ENCODE data around the gene RASSF7.

Gene RASSF7

DNA sequence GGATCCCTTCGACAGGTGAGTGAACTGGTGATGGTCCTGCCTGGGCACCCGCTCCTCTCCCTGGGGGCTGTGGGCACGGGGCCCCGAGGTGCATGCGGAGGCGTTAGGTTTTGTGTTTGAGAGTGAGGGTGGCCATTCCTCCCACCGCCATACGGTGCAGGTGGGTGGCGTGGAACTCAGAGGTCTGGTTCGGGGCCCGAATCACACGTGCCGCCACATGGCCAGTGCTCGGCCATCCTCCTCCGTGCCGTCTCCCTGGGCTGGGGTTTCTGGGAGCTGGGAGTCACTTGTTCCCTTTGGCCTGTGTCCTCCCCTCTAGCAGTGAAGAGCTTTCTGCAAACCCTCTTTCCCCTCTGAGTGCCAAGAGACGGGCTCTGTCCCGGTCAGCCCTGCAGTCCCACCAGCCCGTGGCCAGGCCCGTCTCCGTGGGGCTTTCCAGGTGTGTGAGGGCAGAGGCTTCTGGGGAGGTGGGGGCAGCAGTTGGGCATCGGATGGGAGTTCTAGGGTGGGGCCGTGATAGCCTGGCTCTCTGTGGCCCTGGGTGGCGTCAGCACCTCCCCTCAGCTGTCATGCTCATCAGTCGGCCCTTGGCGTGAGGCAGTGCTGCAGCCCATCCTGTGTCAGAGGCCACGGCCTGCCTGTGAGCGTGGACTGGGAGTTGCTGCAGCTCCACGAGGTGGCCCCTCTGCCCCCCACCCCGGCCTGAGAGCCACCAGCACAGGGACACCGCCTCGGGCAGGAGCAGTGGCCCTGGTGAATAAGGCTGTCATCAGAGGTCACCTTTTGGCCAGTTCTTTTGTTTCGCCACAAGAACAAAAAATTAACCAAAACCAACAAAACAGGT is 44.7 kb downstream of the RASSF7 start:
- TF ChIP-seq, protein P1, sequence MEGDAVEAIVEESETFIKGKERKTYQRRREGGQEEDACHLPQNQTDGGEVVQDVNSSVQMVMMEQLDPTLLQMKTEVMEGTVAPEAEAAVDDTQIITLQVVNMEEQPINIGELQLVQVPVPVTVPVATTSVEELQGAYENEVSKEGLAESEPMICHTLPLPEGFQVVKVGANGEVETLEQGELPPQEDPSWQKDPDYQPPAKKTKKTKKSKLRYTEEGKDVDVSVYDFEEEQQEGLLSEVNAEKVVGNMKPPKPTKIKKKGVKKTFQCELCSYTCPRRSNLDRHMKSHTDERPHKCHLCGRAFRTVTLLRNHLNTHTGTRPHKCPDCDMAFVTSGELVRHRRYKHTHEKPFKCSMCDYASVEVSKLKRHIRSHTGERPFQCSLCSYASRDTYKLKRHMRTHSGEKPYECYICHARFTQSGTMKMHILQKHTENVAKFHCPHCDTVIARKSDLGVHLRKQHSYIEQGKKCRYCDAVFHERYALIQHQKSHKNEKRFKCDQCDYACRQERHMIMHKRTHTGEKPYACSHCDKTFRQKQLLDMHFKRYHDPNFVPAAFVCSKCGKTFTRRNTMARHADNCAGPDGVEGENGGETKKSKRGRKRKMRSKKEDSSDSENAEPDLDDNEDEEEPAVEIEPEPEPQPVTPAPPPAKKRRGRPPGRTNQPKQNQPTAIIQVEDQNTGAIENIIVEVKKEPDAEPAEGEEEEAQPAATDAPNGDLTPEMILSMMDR (IDR thresholded peaks at IDR 0.05; ENCODE audit: low read depth, low read length, missing control alignments): no peak
- H3K4me3 ChIP-seq (ENCODE audit: low read depth, low read length): no peak overlapping the region
- DNase-seq (ENCODE audit: low read depth): no peak

DNA sequence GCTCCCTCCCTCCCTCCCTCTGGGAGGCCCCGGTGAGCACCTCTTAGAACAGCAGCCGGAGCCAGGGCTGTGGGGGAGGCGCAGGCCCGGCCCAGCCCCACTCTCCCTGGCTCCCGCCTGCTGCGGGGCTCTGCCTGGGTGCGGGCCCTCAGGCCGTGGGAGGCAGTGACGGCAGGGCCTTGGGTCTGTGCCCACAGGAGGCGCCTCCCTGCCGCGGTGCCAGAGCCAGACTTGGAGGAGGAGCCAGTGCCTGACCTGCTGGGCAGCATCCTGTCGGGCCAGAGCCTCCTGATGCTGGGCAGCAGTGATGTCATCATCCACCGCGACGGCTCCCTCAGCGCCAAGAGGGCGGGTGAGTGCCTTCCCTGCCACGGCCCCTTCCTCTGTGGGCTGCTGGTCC is 45.5 kb downstream of the RASSF7 start:
- TF ChIP-seq, protein P1 (IDR thresholded peaks at IDR 0.05; ENCODE audit: low read depth, low read length, missing control alignments): no peak
- H3K4me3 ChIP-seq (ENCODE audit: low read depth, low read length): no peak overlapping the region
- DNase-seq (ENCODE audit: low read depth): no peak
- in situ Hi-C loops (cut with HindIII; ENCODE audit: low sequenced_read_pairs): no loop called here

More for the DNA sequence above, 44.7 kb downstream of the RASSF7 start:
- in situ Hi-C loops (cut with HindIII; ENCODE audit: low sequenced_read_pairs): no loop called here

DNA sequence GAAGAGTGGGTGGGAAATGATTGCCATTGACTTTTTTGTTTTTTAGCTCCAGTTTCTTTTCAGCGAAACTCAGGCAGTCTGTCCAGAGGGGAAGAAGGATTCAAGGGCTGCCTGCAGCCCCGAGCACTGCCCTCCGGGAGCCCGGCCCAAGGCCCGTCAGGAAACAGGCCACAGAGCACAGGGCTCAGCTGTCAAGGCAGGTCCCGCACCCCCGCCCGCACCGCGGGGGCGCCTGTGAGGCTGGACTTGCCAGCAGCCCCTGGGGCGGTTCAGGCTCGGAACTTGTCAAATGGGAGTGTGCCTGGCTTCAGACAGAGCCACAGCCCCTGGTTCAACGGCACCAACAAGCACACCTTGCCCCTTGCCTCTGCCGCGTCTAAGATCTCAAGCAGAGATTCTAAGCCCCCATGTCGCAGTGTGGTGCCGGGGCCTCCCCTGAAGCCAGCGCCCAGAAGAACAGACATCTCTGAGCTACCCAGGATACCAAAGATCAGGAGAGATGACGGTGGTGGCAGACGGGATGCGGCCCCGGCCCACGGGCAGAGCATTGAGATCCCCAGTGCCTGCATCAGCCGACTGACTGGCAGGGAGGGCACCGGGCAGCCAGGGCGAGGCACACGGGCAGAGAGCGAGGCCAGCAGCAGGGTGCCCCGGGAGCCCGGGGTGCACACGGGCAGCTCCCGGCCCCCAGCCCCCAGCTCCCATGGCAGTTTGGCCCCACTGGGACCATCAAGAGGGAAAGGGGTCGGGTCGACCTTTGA is 46.4 kb downstream of the RASSF7 start:
- no peak for DNase-seq (ENCODE audit: low read depth)
- in situ Hi-C loops (cut with HindIII; ENCODE audit: low sequenced_read_pairs): no loop called here
- TF ChIP-seq, protein P1 (IDR thresholded peaks at IDR 0.05; ENCODE audit: low read depth, low read length, missing control alignments): no peak
- no peak overlapping the region for H3K4me3 ChIP-seq (ENCODE audit: low read depth, low read length)

DNA sequence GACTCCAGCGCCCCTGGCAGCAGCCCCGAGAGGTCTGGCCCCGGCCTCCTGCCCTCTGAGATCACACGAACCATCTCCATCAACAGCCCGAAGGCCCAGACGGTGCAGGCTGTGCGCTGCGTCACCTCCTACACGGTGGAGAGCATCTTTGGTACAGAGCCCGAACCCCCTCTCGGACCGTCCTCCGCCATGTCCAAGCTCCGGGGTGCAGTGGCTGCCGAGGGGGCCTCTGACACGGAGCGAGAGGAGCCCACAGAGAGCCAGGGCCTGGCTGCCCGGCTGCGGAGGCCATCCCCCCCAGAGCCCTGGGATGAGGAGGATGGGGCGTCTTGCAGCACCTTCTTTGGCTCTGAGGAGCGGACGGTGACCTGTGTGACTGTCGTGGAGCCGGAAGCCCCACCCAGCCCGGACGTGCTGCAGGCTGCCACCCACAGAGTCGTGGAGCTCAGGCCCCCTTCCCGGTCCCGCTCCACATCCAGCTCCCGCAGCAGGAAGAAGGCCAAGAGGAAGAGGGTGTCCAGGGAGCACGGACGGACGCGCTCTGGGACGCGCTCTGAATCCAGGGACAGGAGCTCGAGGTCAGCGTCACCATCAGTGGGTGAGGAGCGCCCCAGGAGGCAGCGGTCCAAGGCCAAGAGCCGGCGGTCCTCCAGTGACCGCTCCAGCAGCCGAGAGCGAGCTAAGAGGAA is 47.3 kb downstream of the RASSF7 start:
- DNase-seq (ENCODE audit: low read depth): no peak
- TF ChIP-seq, protein P1 (IDR thresholded peaks at IDR 0.05; ENCODE audit: low read depth, low read length, missing control alignments): no peak
- H3K4me3 ChIP-seq (ENCODE audit: low read depth, low read length): no peak overlapping the region
- in situ Hi-C loops (cut with HindIII; ENCODE audit: low sequenced_read_pairs): no loop called here

DNA sequence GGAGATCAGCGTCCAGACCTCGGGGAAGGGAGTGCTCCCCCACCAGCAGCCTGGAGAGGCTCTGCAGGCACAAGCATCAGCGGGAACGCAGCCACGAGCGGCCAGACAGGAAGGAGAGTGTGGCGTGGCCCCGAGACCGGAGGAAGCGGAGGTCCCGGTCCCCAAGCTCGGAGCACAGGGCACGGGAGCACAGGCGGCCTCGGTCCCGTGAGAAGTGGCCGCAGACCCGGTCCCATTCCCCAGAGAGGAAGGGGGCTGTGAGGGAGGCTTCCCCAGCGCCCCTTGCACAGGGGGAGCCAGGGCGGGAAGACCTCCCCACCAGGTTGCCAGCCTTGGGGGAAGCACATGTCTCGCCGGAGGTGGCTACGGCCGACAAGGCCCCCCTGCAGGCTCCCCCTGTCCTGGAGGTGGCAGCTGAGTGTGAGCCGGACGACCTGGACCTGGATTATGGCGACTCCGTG is 48.1 kb downstream of the RASSF7 start:
- in situ Hi-C loops (cut with HindIII; ENCODE audit: low sequenced_read_pairs): no loop called here
- H3K4me3 ChIP-seq (ENCODE audit: low read depth, low read length): no peak overlapping the region
- no peak for DNase-seq (ENCODE audit: low read depth)
- TF ChIP-seq, protein P1 (IDR thresholded peaks at IDR 0.05; ENCODE audit: low read depth, low read length, missing control alignments): no peak

DNA sequence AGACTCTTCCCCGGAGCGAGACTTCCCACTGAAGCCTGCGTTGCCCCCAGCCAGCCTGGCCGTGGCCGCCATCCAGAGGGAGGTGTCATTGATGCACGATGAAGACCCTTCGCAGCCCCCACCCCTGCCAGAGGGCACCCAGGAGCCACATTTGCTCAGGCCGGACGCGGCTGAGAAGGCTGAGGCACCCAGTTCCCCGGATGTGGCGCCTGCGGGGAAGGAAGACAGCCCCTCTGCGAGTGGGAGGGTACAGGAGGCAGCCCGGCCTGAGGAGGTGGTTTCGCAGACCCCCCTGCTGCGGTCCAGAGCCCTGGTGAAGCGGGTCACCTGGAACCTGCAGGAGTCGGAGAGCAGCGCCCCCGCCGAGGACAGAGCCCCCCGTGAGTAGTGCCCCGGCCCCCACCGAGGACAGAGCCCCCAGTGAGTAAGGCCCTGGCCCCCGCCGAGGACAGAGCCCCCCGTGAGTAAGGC is 48.6 kb downstream of the RASSF7 start:
- no peak for DNase-seq (ENCODE audit: low read depth)
- in situ Hi-C loops (cut with HindIII; ENCODE audit: low sequenced_read_pairs): no loop called here
- H3K4me3 ChIP-seq (ENCODE audit: low read depth, low read length): no peak overlapping the region
- TF ChIP-seq, protein P1 (IDR thresholded peaks at IDR 0.05; ENCODE audit: low read depth, low read length, missing control alignments): no peak
